LNCaP clone FGC (cell line): ENCODE measurements around the gene ITGA2.

Experiments used
- DNase-seq: peaks from one replicate; pipeline ENCODE4 v3.0.0-alpha.2; 2011; ENCODE audit warnings: low read depth
- H3K4me3 ChIP-seq: 2 replicates; pipeline ENCODE4 v1.5.1; 2011; ENCODE audit warnings: mild to moderate bottlenecking, low read depth, low read length, control low read depth
- CTCF ChIP-seq: IDR thresholded peaks from 2 replicates; pipeline ENCODE4 v1.5.1; 2012; ENCODE audit warnings: mild to moderate bottlenecking; ENCODE audit not compliant: control insufficient read depth, insufficient read depth; ENCODE audit errors: extremely low read depth

The ITGA2 gene

GRCh38 chr5:52989025-52989780 lies at the start of gene ITGA2:
Gene ITGA2 (plus strand): TSS chr5:52989352. CDS start chr5:52989469, 117 bp downstream.
- DNase-seq = no peak
- peak within 1 kb of the TSS; percentile 63 for H3K4me3 ChIP-seq
- TF ChIP-seq CTCF = no peak

- no peak overlapping the region for H3K4me3 ChIP-seq
- TF ChIP-seq CTCF = 0 out of 2 replicates have a peak, but pooled peaks have one; percentile 31
- DNase-seq = no peak
Measured at GRCh38 chr5:52943285-52943684, 45.9 kb upstream of the ITGA2 start.

- TF ChIP-seq CTCF = no peak
- no peak for DNase-seq
- no peak overlapping the region for H3K4me3 ChIP-seq
Measured at GRCh38 chr5:52943808-52944207, 45.3 kb upstream of the ITGA2 start.

DNA sequence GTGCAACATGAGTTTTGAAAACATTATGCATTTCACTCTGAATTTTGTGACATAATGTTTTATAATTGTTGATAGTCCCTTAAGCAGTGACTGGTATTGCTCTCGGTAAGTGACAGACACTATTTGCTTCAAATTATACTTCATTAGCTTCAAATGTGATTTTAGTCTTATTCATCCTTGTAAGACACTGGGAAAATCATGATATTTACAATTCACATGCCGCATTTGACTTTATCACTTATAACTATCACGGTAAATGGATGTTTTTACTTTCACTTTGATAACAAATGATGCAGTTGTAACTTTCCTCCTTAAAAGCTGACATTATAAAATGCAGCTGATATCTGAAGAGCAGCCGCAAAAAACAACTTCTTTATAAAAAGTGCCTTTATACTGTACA lies 44.1 kb upstream of the ITGA2 start:
- peak overlapping the region; percentile 24; the same call in 1 of the 2 replicates for H3K4me3 ChIP-seq
- TF ChIP-seq CTCF = no peak
- no peak for DNase-seq

DNA sequence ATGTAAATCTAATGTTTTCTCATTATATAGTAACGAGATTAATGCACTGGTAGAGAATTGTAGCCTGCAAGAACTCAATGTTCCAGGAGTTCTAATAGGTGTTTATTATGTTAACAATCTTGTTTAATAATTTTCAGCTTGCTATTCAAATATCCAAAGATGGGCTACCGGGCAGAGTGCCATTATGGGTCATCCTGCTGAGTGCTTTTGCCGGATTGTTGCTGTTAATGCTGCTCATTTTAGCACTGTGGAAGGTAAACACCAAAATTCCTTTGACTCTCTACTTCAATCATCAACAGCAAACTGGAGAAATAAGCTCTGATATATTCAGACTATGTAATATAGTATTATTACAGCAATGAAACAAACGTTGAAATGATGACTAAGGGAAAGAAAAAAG lies 41.9 kb upstream of the ITGA2 start:
- no peak for DNase-seq
- TF ChIP-seq CTCF = no peak
- H3K4me3 ChIP-seq = no peak overlapping the region

DNA sequence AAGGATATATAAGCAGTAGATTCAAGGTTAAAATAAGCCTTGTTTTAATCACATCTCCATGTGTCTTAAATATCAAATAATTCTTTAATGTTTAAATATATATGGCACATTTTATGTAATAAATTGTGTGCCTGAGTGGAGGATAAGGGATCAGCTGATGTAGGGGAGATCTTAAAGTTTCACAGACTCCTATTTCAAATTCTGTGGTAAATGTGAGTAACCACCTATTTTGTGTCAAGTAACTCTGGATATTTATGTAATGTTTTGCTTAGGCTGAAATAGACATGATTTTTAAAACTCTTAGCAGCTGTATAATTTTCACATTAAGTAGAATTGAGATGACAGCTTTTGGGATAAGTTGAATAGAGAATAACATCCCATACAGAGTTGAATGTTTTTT lies 41.3 kb upstream of the ITGA2 start:
- H3K4me3 ChIP-seq = no peak overlapping the region
- DNase-seq = no peak
- no peak for TF ChIP-seq CTCF
